Germinal center (tissue), 1 donor: ENCODE results near the gene GMIP.
"Not testable (repeated sequence)": the region's sequence is repeated elsewhere in the genome, so short reads cannot be mapped to it uniquely, and the experiment has no call there.

Experiments used
- DNase-seq: peaks from one replicate; pipeline ENCODE4 v3.0.0; 2012; ENCODE audit warnings: mixed read lengths, low spot score

The GMIP gene

DNA sequence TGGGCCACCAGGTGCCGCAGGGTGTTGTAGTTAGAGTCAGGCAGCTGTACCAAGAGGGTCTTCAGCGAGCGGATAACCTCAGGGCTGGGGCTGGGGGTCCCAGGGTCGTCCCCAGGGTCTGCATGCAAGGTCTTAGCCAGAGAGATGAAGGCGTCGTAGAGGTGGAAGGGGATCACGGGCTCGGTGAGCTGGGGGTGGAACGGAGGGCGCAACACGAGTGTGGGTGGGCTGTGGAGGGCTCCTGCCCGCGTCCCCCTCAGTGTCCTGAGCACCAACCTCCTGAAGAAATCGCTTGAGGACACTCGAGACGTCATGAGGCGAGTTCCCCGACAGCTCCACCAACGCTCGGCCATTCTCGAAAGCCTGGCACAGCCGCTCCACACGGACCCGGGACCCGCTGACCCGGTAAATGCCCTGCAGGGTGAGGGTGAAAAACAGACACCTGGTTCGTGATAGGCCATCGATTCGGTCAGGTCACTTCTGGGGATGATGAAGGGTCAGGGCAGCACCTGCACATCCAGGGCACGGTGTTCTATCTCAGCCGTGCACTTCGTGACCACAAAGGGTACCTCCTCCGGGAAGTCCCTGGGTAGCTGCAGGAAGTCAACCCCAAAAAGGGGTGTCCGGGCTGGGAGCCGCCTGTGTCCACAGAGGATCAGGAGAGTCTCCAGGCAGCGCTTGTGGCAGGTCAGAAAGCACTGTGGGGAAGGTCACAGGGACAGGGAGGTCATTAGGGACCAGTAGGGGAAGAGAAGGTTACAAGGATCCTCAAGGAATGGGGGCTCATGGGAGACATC is 8.7 kb downstream of the GMIP start:
- DNase-seq = no peak

- no peak for DNase-seq
These were observed 9.5 kb downstream of the GMIP start for GRCh38 chr19:19633711-19634515.

DNA sequence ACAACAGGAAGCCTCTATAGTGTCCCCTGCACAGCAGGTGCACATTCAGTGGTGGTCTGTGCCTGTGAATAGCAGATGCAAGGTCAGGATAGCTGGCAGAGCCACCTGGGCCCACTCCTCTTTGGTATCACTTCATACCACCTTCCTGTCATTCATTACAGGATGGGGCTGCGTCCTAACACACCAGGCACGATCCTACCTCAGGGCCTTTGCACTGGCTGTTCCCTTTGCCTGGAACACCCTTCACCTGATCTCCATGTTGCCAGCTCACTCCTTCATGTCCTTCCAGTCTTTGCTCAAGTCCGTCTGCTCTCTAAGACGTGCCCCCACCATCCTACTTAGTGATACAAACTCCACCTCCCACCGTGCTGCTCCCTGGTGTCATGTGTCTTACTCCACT is 10.8 kb downstream of the GMIP start:
- DNase-seq = no peak

DNA sequence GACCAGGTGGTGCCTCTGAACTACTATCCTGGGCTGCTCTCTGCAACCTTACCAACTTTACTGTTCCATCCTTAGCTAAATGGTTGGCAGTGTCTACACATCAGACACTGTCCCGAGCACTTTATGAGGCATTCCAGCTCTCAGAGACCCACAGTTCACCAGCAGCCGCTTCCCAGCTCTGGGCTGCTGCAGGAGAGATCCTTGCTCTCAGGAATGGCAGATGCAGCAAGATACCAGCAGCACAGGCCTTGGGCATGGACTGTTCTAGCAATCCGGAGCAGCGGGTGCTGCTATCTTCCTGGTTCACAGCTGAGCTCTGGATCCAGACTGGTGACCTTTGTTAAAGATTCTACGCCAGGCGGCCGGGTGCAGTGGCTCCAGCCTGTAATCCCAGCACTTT is 12.1 kb downstream of the GMIP start:
- DNase-seq = no peak

- DNase-seq = no peak
These were observed 13.0 kb downstream of the GMIP start for GRCh38 chr19:19630426-19630825.

- DNase-seq = no peak
These were observed 13.4 kb downstream of the GMIP start for GRCh38 chr19:19630062-19630414.

GRCh38 chr19:19628501-19629134 is 14.8 kb downstream of the GMIP start:
- DNase-seq = peak; percentile 55

DNA sequence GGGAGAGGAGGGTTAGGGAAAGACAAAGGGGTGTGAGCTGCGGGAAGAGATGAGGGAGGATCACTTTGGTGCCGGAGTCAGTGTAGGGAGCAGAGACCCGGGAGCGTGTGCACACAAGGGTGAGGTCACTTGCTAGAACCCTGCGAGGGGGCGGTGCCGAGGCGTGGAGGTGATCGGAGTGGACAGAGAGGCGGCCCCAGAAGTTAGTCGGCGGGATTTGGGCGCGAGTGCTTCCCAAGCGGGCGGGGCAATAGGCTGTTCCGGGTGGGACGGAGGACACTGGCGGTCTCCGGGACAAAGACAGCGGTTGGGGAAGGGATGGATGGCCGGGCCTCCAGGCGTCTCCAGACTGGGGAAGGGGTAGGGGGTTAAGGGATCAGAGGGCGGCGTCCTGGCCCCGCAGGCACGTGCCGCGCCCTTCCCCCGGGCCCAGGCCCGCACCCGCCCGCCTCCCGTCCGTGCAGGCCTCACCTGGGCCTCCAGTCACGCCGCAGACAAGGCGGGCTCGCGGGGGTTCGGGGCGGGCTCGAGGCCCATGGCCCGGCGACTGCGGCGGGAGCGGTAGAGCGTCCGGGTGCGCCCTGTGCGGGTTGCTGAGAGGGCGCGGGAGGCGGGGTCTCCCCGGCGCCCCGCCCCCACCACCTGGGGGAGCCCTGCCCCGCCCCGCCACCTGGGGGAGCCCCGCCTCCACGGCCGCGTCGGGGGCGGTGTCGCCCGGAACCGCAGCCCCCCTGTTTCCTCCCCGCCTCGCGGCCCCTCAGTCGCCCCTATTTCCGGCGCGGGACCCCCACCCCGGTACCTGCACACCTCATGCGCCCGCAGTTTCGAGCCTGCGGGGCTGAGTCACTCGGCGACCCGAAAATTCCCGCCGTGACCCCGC is 15.6 kb downstream of the GMIP start, which contains the start of gene LPAR2:
LPAR2 (minus strand) TSS at position 600 of the 880 bp plus-strand sequence. CDS start 945 bp downstream, outside the sequence.
- peak; percentile 98 for DNase-seq

- no peak for DNase-seq
These were observed 16.7 kb downstream of the GMIP start for GRCh38 chr19:19626516-19627472.

DNA sequence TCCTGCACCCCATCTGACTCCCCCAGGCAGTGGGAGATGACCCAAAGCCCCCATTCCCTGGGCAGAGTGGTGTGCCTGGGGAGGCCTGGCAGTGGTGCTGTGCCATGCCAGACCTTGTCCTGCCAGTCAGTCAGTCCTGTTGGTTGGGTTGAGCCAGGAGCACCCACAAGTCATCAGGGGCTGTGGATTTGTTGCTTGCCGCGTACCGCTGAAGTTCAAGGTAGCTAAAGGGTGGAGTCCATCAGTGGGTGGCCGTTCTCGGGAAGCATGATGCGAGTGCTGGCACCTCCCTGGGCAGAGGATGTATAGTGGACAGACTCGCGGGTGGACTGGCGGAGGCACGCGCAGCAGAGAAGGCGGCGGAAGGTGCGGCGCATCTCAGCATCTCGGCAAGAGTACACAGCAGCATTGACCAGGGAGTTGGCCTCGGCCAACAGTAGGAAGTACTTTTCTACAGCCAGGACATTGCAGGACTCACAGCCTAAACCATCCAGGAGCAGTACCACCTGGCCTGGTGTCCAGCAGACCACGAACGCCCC is 19.4 kb downstream of the GMIP start:
- DNase-seq = no peak

DNA sequence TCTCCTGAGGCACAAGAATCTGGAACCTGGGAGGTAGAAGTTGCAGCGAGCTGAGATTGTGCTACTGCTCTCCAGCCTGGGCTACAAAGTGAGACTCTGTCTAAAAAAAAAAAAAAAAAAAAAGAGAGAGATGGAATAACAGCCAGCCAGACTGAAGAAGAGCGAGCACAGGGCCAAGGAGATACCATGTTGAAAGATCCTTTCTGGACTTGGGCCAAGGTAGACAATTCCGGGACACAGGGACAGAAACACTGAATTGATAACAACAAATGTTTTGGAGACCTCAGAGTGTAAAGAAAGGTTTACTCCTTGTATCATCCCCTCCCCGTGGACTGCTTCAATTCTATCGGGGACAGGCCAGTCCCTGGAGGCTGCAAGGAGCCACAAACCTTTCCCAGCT is 20.1 kb downstream of the GMIP start:
- no peak for DNase-seq

DNA sequence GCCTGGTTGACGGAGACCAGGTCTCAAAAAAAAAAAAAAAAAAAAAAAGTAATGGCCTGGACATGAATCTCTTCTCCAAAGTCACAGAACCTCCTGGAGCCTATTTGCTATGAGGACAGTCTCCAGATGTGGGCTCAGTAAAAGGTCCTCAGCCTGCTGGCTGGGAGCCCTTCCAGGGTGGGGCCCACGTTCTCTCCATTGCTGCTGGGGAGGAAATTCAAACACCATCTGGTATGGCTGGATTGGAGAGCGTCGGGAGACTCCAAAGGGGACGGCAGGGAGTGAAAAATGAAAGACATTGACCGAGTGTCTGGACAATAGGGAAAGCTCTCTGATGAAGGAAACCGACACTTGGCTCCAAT is 23.6 kb downstream of the GMIP start:
- no peak for DNase-seq

GRCh38 chr19:19619181-19619848 is 24.1 kb downstream of the GMIP start:
- DNase-seq = no peak

- peak; percentile 98 for DNase-seq
These were observed 25.0 kb downstream of the GMIP start, which contains the start of gene PBX4 for GRCh38 chr19:19618219-19619051. TSS of gene PBX4 (minus strand) at chr19:19618687. CDS start at chr19:19618629, 58 bp downstream.

DNA sequence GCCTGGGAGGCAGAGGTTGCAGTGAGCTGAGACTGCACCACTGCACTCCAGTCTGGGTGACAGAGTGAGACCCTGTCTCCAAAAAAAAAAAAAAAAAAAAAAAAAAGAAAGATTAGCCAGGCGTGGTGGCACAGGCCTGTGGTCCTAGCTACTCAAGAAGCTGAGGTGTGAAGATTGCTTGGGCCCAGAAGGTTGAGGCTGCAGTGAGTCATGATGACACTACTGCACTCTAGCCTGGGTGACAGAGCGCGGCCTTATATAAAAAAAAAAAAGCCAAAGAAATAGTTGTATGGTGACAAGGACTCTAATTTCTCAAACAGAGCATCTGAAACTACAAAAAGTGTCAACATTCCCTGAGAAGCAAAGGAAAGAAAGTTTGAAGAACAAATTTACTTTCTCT is 28.4 kb downstream of the GMIP start:
- no peak for DNase-seq

DNA sequence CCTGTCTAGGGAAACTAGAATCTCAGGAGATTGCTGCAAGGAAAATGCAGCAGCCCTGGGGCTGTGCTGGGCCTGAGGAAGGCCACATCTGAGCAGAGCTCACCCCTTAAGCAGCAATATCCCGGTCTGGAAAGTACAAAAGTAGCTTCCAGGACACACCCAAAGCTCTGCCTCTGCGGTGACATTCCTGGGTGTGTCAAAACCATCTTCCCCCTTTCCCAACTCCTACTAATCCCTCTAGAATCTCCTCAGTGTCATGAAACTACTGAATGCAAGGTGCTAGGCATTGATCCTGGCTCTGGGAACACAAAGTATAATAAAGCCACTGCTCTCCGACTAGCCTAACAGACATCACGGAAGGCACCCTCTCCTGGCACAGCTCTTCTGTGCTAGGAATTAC is 30.0 kb downstream of the GMIP start:
- DNase-seq = no peak

DNA sequence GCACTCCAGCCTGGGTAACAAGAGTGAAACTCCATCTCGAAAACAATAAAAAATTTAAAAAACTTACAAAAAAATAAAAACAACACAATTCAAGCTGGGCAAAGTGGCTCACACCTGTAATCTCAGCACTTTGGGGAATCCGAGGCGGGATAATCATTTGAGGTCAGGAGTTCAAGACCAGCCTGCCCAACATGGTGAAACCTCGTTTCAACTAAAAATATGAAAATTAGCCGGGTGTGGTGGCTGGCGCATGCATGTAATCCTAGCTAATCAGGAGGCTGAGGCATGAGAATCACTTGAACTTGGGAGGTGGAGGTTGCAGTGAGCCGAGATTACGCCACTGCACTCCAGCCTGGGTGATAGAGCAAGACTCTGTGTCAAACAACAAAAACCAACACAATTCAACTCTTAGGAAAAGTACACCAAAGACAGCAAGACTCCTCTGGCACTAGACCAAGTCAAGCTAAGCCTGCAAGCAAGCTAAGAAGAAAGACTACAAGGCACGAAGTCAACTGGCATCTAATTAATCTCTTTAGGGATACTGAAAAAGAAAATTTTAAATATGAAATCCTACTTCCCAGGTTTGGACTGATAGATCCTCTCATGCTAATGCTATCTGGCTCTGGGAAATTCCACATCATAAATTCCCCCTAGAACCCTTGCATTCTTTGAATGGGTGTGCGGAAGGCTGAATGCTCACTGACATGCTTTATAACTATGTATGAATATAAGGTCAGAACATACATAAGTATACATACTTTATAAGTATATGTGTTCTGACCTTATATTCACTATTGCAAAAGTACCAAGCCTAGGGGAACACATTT is 32.9 kb downstream of the GMIP start:
- DNase-seq = no peak

- not testable (repeated sequence) for DNase-seq
These were observed 36.8 kb downstream of the GMIP start for GRCh38 chr19:19606686-19607085.
